GM18858 (cell line): ENCODE data around the gene NUP205.

Source experiments
- ATAC-seq: cut with Tn5 transposase; IDR thresholded peaks from one replicate; pipeline ENCODE4 v1.9.1; 2021; ENCODE audit not compliant: unreplicated experiment

NUP205 gene, protein sequence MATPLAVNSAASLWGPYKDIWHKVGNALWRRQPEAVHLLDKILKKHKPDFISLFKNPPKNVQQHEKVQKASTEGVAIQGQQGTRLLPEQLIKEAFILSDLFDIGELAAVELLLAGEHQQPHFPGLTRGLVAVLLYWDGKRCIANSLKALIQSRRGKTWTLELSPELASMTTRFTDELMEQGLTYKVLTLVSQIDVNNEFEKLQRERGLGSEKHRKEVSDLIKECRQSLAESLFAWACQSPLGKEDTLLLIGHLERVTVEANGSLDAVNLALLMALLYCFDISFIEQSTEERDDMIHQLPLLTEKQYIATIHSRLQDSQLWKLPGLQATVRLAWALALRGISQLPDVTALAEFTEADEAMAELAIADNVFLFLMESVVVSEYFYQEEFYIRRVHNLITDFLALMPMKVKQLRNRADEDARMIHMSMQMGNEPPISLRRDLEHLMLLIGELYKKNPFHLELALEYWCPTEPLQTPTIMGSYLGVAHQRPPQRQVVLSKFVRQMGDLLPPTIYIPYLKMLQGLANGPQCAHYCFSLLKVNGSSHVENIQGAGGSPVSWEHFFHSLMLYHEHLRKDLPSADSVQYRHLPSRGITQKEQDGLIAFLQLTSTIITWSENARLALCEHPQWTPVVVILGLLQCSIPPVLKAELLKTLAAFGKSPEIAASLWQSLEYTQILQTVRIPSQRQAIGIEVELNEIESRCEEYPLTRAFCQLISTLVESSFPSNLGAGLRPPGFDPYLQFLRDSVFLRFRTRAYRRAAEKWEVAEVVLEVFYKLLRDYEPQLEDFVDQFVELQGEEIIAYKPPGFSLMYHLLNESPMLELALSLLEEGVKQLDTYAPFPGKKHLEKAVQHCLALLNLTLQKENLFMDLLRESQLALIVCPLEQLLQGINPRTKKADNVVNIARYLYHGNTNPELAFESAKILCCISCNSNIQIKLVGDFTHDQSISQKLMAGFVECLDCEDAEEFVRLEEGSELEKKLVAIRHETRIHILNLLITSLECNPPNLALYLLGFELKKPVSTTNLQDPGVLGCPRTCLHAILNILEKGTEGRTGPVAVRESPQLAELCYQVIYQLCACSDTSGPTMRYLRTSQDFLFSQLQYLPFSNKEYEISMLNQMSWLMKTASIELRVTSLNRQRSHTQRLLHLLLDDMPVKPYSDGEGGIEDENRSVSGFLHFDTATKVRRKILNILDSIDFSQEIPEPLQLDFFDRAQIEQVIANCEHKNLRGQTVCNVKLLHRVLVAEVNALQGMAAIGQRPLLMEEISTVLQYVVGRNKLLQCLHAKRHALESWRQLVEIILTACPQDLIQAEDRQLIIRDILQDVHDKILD (N-terminal part only)

DNA sequence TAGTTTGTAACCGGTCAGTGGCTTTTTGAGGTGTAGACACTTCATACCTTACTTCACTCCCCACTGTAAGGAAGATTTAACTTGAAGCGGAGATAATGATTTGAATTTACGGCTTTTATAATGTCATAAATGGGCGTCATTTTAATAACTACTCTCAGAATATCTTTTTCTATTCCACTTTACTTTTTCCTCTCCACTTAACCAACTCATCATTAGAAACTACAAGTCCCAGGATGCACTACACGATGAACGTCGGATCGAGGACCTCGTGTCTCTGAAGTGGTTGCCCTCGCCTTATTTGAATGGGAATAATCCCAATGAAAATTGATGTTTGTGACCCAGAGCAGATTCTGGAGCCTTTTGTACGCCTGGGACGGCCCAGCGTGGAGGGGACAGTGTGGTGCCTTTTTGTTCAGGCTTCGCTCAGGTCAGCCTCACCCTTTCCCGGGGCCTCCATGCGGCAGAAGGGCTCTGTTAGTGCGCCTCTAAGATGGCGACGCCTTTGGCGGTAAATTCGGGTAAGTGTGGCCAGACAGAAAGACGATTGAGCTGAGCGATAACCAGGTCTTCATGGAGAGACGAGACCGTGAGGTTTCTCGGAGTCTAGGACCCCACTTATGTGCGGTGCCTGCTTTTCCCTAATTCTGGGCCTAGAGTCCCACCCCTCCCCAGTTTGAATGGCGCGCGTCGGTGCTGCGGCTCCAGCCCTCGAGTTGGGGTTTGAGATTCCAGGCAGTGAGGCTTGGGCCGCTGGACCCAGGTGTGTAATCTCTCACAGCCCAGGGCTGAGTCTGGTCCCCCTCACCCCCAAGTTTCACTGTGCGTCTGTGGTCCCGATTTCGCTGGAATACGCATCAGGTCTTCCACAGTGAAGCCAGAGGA lies at the start of gene NUP205:
NUP205 (plus strand) TSS at position 463 of the 882 bp plus-strand sequence; CDS start at position 491, 28 bp downstream.
- peak; percentile 59 for ATAC-seq

DNA sequence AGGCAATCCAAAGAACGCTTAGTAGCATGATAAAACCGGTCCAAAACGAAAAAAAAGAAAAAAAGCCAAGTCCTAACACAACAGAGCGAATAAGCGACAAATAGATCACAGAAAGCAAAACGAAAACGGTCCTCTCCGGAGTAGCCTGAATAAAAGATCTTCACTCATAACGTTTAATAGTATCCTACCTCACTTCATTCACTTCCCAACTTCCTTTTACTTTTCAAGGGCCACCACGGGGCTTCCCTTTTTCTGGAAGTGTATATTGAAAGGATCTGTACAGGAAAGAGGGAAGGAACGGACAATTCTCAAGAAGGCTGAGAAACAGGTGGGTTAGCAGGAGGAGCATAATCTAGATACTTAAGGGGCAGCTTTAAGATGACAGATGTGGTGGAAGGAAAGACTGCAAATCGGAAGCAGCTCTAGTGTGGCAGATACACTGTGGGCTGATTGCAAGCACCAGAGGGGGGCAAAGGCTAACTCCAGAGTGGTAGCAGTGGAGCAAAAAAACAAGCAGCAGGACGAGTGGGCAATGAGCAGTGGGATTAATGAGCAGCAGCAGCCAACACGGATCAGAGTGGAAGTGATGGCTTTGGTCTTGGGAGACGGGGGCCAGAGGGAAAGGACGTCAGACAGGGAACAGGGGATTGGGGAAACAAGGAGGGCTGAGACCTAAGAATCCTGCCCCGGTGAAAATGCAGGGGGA lies 48.7 kb upstream of the NUP205 start:
- no peak for ATAC-seq

DNA sequence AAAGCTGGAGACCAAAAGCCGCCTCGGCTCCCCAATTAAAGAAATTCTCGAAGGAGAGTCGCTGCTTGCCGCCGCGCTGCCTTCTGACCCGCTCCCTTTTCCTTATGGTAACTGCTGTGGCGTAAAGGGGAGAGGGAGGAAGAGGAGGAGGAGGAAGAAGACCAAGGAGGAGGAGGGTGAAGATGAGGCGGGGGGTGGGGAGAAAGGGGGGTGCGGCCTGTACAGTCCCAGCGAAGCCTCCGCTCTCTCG lies 48.2 kb upstream of the NUP205 start:
- no peak for ATAC-seq

DNA sequence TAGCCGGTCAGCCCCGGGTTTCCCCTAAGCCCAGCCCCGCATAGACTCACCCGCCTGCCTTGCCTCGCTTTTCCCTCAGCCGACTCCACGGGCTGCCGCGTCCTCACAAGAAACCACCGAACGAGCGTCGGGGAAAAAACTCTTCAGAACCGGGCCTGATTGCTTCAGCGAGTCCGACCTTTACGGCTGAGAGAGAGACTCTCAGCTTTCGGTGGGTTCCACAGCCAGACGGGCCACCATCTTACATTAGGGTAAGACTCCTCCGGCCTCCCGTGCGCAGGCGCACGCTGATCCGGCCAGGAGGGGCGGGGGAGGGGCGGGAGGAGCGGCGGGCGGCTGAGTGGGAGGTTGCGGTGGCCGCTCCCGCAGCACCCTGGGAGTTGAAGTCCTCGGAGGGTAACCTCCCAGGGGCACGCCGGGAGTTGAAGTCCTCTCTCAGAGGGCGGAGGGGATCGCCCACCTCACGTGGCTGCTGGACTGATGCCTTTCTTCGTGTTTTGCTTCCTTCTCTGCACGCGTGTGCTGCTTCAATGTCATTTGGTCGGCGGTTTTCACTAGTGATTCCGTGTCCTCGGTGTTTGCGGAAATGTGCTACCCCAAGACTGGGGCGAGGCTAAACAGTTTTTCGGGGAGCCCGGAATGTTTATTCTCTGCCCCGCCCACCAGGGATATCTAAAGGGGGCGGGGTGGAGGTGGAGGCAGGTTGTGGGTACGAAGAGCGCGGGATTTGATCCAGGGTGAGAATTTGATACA lies 47.7 kb upstream of the NUP205 start, which contains the start of gene CNOT4:
CNOT4 (minus strand) TSS at position 264 of the 753 bp plus-strand sequence. CDS start 71,771 bp downstream, outside the sequence.
- peak; percentile 89 for ATAC-seq

DNA sequence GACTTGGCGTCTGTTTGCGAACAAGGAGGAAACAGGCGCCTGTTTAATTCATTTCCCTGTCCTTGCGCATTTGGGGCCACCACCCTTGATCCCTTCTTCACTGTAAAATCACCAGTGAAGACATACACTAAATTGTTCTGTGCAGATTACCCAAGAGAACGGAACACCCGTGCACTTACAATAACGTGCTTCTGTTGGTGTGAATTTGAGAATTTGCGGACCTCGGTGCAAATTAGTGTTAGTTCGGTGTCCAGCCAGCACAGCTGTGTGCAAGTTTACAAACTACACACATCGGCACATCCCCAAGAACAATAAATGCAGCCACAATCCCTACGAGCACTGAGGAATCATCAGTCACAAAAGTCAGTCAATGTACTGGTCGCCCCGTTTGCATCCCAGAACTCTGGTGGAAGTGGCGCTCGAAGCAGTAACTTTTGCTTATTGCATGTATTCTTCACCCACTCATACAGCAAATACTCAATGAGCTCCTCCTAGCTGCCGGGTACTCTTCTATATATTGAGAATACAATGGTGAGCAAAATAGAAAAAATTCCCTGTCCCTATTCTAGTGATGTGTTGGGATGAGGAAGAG lies 47.0 kb upstream of the NUP205 start:
- no peak for ATAC-seq

DNA sequence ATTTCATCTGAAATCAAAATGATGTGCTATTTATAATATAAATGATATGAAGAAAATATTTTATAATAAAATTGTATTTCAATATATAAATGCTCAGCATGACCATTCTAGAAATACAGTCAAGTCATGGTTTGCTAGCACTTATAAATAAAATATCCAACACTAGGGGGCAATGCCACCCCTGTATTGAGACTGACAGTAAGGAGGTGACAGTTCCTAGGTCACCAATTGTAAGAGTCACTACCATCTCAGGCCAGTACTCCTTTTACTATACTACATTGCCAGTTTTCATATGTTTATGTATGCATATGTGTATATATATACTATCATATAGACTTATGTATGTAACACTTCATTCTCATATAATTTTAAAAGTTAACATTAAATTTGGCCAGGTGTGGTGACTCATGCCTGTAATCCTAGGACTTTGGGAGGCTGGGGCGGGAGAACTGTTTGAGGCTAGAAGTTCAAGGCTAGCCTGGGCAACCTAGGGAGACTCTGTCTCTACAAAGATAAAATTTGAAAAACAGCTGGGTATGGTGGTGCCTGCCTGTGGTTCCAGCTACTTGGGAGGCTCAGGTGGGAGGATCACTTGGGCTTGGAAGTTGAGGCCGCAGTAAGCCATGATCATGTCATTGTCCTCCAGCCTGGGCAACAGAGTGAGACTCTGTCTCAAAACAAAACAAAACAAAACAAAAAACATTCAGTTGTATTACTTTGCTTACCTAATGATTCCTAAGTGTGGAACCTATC lies 45.4 kb upstream of the NUP205 start:
- peak; percentile 44 for ATAC-seq

DNA sequence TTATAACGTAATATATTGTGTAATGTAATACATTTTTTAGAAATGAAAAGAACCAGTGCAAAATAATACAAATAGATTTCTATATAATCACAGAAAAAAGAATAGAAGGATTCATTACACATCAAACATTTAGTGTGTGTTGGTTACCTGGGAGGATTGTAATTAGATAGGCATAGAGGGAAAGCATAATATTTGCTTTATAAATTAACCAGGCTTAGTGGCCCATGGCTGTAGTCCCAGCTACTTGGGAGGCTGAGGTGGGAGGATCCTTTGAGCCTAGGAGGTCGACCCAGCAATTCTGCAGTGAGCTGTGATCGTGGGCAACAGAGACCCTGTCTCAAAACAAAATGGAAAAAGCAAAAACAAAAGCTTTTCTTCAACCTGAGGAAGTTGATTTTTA lies 42.9 kb upstream of the NUP205 start:
- no peak for ATAC-seq

DNA sequence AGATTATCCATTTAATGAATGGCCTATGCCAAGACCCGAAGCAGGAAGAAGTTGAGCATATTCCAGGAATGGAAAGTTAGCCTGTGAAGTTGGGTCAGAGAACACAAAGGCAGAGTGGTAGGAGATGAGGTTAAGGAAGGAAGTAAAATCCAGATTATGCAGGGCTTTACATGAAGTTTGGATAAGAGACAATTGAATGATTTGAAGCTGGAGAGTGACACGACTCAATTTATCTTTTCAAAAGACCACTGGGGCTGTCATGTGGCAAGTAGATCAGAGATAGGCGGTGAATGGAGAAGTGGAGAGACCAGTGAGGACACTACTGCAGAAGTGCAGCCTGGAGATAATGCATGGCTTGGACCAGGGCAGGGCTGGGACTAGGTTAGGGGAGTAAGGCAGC lies 40.7 kb upstream of the NUP205 start:
- ATAC-seq, result no peak

DNA sequence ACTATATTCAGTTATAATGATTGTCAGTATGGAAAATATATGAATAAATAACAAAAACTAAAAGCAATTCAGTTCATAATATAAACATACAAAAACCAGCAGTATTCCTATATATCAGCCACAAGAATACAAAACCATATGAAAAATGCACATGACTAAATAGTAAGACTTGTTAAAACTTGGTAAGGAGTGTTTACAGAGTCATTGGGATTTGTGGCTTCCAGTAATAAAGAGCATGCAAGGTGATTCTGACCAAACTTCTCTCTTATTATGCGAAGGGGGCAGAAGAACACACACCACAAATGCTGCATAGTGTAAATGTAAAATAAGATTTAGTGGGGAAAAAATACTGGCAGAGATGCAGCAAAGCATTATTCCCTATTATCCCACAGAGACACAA lies 39.0 kb upstream of the NUP205 start:
- ATAC-seq, result no peak

DNA sequence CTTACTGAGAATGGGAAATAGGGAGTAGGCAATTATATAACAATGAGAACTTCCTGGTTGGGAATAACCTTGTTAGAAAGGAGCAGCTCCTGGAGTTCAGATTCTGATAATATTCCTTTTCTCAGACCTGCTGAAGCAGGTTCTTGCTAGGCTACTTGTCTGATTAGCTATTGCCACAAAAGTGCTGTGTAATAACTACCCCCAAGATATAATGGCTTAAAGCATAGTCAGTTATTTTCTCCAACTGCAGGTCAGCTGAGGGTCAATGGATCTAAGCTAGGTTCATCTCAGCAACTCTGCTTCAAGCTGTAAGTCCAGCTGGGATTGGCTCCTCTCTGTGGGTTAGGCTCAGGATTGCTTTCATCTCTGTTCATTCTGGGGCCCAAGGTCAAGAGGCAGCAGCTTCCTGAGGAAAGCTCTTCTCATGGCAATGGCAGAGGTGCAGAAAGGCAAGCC lies 38.5 kb upstream of the NUP205 start:
- ATAC-seq, result no peak

DNA sequence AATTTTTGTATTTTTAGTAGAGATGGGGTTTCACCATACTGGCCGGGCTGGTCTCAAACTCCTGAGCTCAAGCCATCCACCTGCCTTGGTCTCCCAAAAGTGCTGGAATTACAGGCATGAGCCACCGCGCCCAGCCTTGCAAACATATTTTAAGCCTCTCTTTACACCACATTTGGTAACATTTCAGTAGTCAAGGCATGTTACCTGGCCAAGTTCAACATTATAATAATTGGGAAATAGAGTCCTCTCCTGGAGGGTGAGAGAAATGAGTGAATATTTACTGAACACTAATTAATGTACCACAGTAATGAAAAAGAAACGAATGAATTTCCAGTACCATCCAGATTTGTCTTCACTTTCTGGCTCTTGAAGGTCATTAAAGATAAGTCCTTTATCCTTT lies 37.8 kb upstream of the NUP205 start:
- ATAC-seq, result no peak

DNA sequence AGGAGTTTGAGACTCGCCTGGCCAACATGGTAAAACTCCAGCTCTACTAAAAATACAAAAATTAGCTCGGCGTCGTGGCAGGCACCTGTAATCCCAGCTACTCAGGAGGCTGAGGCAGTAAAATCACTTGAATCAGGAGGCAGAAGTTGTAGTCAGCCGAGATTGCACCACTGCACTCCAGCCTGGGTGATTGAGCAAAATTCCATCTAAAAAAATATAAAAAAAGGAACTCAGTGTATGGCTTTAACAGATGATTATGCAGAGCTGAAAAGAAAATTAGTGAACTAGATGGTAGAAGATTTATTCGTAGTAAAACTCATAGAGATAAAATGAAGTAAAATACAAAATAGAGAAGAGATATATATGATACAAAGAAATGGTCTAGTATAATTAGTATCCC lies 35.2 kb upstream of the NUP205 start:
- no peak for ATAC-seq

DNA sequence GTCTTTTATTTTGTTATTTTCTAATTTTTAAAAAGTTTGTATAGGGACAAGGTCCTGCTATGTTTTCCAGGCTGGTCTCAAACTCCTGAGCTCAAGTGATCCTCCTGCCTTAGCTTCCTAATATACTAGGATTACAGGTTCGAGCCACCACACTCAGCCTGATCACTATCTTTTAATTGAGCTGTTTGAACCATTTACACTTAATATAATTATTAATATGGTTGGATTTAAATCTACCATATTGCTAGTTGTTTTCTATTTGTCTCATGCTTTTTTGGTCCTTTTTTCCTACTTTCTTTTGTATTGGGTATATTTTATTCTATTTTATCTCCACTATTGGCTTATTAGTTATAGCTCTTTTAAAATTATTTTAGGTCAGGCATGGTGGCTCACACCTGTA lies 34.6 kb upstream of the NUP205 start:
- no peak for ATAC-seq

DNA sequence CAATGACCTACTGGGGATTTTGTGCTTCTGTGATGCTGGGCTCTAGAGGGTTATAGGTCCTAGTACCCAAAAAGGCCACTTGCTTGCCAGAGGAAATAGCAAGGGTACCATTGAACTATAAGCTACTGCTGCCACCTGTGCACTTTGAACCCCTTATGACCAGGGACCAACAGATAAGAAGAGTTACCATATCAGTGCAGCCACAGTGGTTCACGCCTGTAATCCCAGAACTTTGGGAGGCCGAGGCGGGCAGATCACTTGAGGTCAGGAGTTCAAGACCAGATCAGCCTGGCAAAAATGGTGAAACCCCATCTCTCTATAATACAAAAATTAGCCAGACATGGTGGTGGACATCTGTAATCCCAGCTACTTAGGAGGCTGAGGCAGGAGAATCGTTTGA lies 32.3 kb upstream of the NUP205 start:
- no peak for ATAC-seq

DNA sequence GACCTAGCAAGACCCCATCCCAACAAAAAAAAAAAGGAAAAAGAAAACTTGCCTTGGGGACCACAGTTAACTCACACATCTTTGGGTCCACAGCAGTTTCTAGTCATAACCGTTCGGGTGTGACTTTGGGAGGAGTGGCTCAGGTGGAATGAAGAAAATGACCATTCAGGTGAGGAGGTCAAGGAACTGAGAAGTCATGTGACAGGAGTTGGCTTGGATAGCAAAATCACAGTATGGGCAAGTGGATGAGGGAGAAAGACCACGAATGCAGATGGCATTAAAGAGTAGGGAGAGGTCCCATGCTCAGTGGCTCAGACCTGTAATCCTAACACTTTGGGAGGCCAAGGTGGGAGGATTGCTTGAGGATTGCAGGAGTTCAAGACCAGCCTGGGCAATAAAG lies 30.7 kb upstream of the NUP205 start:
- no peak for ATAC-seq

DNA sequence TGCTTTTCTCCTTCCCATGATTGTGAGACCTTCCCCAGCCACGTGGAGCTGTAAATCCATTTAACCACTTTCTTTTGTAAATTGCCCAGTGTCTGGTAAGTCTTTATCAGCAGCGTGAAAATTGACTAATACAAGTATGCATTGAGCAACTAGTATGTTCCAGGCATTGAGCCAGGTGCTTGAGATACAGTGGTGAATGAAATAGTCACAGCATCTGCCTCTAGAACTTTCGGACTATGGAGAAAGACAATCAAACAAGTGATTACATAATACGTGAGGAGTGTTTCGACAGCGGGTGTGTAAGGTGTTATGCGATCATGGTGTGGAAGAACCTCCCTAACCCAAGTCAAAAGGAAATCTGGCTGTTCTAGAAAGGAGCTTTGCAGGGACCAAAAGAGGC lies 21.6 kb upstream of the NUP205 start:
- ATAC-seq, result no peak

DNA sequence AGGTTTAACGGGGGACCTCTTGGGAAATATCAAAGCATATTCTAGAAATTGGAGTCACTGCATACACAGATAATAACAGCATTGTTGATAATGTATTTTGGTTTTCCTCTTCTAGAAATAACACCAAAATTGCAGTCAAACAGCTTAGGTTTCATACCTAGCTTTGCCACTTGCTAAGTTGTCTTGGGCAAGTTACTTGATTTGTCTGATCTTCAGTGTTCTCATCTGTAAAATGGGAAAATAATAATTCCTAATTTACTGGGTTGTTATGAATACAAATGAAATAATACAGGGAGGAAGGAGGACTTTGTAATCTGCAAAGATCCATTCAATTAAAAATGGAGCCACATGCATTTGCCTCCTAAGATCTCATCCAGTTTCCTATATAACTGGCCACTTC lies 20.3 kb upstream of the NUP205 start:
- no peak for ATAC-seq

DNA sequence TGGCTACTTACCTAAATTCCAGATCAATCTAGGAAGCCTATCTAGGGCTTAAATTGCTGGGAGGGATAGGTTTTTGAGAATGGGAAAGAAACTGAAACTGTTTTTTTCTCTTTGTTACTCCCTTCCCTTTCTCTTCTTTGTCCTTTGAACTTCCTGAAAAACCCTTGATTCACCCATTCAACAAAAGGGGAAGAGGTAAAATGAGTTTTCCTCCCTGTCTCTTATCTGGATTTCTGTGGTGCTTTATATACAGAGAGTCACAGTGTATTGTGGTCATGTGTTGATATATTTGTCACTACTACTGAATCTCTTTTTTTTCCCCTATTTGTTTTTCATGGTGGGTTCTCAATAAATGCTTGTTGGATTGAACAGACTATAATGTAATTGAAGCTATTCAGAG lies 19.8 kb upstream of the NUP205 start:
- no peak for ATAC-seq
